HEK293T (cell line): ENCODE data around the gene AOPEP.

Source experiments
- CTCF ChIA-PET: fragments of 350-600 bp; formaldehyde crosslinking; extraction: SDS; loops from one replicate; lab custom pipeline; 2021; ENCODE audit warnings: antibody characterized with exemption, inconsistent platforms; lab: Yijun Ruan, JAX
- POLR2A ChIA-PET: fragments of 350-600 bp; formaldehyde crosslinking; extraction: SDS; loops from one replicate; lab custom pipeline; 2020; ENCODE audit warnings: antibody characterized with exemption, inconsistent platforms; lab: Yijun Ruan, JAX
- DNase-seq: peaks from one replicate; pipeline ENCODE4 v3.0.0; 2012; ENCODE audit warnings: mixed read lengths; ENCODE audit errors: extremely low spot score
- ARNT ChIP-seq: fragments of 450-650 bp; IDR thresholded peaks from 2 replicates; pipeline ENCODE4 v1.6.1; 2017; ENCODE audit warnings: mild to moderate bottlenecking
- BHLHE40 ChIP-seq: fragments of 450-650 bp; IDR thresholded peaks from 2 replicates; pipeline ENCODE4 v1.6.1; 2016; ENCODE audit warnings: mild to moderate bottlenecking, moderate library complexity, borderline replicate concordance
- CTBP1 ChIP-seq: fragments of 450-650 bp; IDR thresholded peaks from 2 replicates; pipeline ENCODE4 v1.6.1; 2016; ENCODE audit warnings: borderline replicate concordance
- ELF4 ChIP-seq: fragments of 450-650 bp; IDR thresholded peaks from 2 replicates; pipeline ENCODE4 v1.6.1; 2017; ENCODE audit warnings: antibody characterized with exemption
- FOXA1 ChIP-seq: fragments of 450-650 bp; IDR thresholded peaks from 2 replicates; pipeline ENCODE4 v1.6.1; 2016; ENCODE audit warnings: mild to moderate bottlenecking
- FOXK2 ChIP-seq: fragments of 450-650 bp; IDR thresholded peaks from 2 replicates; pipeline ENCODE4 v1.6.1; 2016; ENCODE audit warnings: mild to moderate bottlenecking
- FOXM1 ChIP-seq: fragments of 450-650 bp; IDR thresholded peaks from 2 replicates; pipeline ENCODE4 v1.6.1; 2017; ENCODE audit warnings: mild to moderate bottlenecking, borderline replicate concordance
- HDGF ChIP-seq: fragments of 450-650 bp; IDR thresholded peaks from 2 replicates; pipeline ENCODE4 v1.6.1; 2017; ENCODE audit warnings: antibody characterized with exemption, borderline replicate concordance
- L3MBTL2 ChIP-seq: fragments of 450-650 bp; conservative IDR thresholded peaks from 2 replicates; pipeline ENCODE4 v1.6.1; 2016; ENCODE audit warnings: mild to moderate bottlenecking
- LEF1 ChIP-seq: fragments of 450-650 bp; IDR thresholded peaks from 2 replicates; pipeline ENCODE4 v1.6.1; 2017; ENCODE audit warnings: mild to moderate bottlenecking, borderline replicate concordance
- NFRKB ChIP-seq: fragments of 450-650 bp; IDR thresholded peaks from 2 replicates; pipeline ENCODE4 v1.6.1; 2016; ENCODE audit warnings: mild to moderate bottlenecking, moderate library complexity
- SP1 ChIP-seq: fragments of 450-650 bp; IDR thresholded peaks from 2 replicates; pipeline ENCODE4 v1.6.1; 2017
- SUZ12 ChIP-seq: fragments of 450-650 bp; IDR thresholded peaks from 2 replicates; pipeline ENCODE4 v1.6.1; 2016; ENCODE audit warnings: mild to moderate bottlenecking
- TARDBP ChIP-seq: fragments of 450-650 bp; IDR thresholded peaks from 2 replicates; pipeline ENCODE4 v1.6.1; 2016
- ZNF384 ChIP-seq: fragments of 450-650 bp; IDR thresholded peaks from 2 replicates; pipeline ENCODE4 v1.6.1; 2016
- TF ChIP-seq, protein P1 (sequence below): fragments of 450-650 bp; IDR thresholded peaks from 2 replicates; pipeline ENCODE4 v1.6.1; 2016

Gene AOPEP

GRCh38 chr9:94721754-94722153, 4.7 kb upstream of the AOPEP start:
- CTCF ChIA-PET, result no interaction called here

GRCh38 chr9:94725293-94725692, 1.2 kb upstream of the AOPEP start:
- ChIA-PET POLR2A (interaction anchor here (1.1 to 1.4 kb wide), 2 partner anchors 22 to 31 kb away, joined by 3 to 6 read pairs; no protein-coding TSS in a partner anchor), CTCF (interaction anchor here (0.9 kb wide), 1 partner anchor 27 kb away, joined by 3 read pairs; no protein-coding TSS in a partner anchor)
- TF ChIP-seq FOXA1 (no peak), NFRKB (no peak), ELF4 (no peak), FOXM1 (no peak), ARNT (no peak), TARDBP (no peak), HDGF (no peak), CTBP1 (no peak), LEF1 (no peak), SUZ12 (no peak)
- TF ChIP-seq, protein P1, sequence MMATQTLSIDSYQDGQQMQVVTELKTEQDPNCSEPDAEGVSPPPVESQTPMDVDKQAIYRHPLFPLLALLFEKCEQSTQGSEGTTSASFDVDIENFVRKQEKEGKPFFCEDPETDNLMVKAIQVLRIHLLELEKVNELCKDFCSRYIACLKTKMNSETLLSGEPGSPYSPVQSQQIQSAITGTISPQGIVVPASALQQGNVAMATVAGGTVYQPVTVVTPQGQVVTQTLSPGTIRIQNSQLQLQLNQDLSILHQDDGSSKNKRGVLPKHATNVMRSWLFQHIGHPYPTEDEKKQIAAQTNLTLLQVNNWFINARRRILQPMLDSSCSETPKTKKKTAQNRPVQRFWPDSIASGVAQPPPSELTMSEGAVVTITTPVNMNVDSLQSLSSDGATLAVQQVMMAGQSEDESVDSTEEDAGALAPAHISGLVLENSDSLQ, result no peak
- DNase-seq, result no peak

More at GRCh38 chr9:94721754-94722153, 4.7 kb upstream of the AOPEP start:
- POLR2A ChIA-PET, result interaction anchor here (0.7 kb wide), 1 partner anchor 29 kb away, joined by 3 read pairs; no protein-coding TSS in a partner anchor
- no peak for DNase-seq
- TF ChIP-seq CTBP1, result no peak
- no peak for TF ChIP-seq L3MBTL2
- no peak for TF ChIP-seq FOXK2
- no peak for TF ChIP-seq ELF4
- TF ChIP-seq ARNT, result no peak
- TF ChIP-seq HDGF, result no peak
- TF ChIP-seq ZNF384, result no peak
- TF ChIP-seq LEF1, result no peak
- TF ChIP-seq BHLHE40, result no peak
- TF ChIP-seq NFRKB, result no peak
- no peak for TF ChIP-seq FOXM1
- no peak for TF ChIP-seq SUZ12
- TF ChIP-seq, protein P1, result no peak
- no peak for TF ChIP-seq FOXA1
- no peak for TF ChIP-seq TARDBP

- POLR2A ChIA-PET, result no interaction called here
- TF ChIP-seq ARNT (no peak), ELF4 (no peak), TARDBP (no peak), BHLHE40 (no peak), CTBP1 (no peak), SP1 (no peak), HDGF (no peak), FOXM1 (no peak), SUZ12 (no peak), FOXA1 (no peak), LEF1 (no peak), L3MBTL2 (no peak), ZNF384 (no peak), NFRKB (no peak), FOXK2 (no peak)
- TF ChIP-seq, protein P1, result no peak
- CTCF ChIA-PET, result no interaction called here
- DNase-seq, result no peak
These were observed 2.2 kb downstream of the AOPEP start for GRCh38 chr9:94728719-94729118.

GRCh38 chr9:94729199-94729598, 2.7 kb downstream of the AOPEP start:
- no peak for TF ChIP-seq FOXK2
- no peak for TF ChIP-seq BHLHE40
- no peak for TF ChIP-seq LEF1
- TF ChIP-seq L3MBTL2, result no peak
- TF ChIP-seq TARDBP, result no peak
- TF ChIP-seq SUZ12, result no peak
- TF ChIP-seq FOXM1, result no peak
- no peak for TF ChIP-seq ZNF384
- no peak for TF ChIP-seq NFRKB
- TF ChIP-seq, protein P1, result no peak
- ChIA-PET CTCF (no interaction called here), POLR2A (no interaction called here)
- DNase-seq, result no peak

DNA sequence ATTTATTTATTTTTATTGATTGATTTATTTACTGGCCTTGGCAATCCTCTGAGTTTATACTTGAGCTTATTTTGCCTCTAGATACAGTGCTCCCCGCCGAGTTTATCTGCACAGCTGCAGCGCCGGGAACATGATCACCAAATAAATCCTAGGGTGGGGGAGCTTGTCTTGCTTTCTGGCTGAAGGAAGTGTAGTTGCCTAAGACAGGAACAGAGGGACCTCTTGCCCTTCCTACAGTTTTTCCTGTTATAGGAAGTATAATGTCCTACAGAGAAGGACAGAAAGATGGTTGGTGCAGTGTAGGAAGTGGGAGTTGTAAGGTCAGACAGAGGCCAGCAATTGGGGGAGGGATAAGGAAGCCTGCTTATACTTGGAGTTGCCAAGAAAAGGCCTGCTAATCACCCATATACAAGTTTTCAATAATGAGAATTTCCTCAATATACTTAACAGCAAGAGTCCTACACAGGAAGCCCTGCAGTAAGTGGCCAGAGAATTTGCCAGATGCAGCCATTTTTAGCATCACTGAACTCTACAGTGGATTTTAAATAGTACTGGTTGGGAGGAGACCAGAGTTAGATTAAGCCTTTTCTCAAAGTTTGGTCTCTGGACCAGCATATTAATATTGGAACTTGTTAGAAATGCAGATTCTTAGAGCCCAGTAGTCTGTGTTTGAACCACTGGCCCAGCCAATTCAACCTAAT, 7.7 kb downstream of the AOPEP start:
- TF ChIP-seq, protein P1, result peak; percentile 56
- TF ChIP-seq CTBP1, result no peak; the same call in 1 of the 2 replicates
- CTCF ChIA-PET, result interaction anchor here (0.7 kb wide), 1 partner anchor 9 kb away, joined by 3 read pairs; no protein-coding TSS in a partner anchor
- DNase-seq, result peak; percentile 34
- POLR2A ChIA-PET, result interaction anchor here (1.0 kb wide), 1 partner anchor 36 kb away, joined by 3 read pairs; no protein-coding TSS in a partner anchor
